ENCODE results near the gene MYO10.
"Not testable (repeated sequence)": the region's sequence is repeated elsewhere in the genome, so short reads cannot be mapped to it uniquely, and the experiment has no call there.

- not testable (repeated sequence) for TF ChIP-seq HDGF (IDR thresholded peaks at IDR 0.05; ENCODE audit: borderline replicate concordance); TARDBP (IDR thresholded peaks at IDR 0.05); FOXA1 (IDR thresholded peaks at IDR 0.05); BHLHE40 (IDR thresholded peaks at IDR 0.05; ENCODE audit: borderline replicate concordance); PKNOX1 (IDR thresholded peaks at IDR 0.05); SP1 (IDR thresholded peaks at IDR 0.05); LEF1 (IDR thresholded peaks at IDR 0.05; ENCODE audit: borderline replicate concordance); ZNF384 (IDR thresholded peaks at IDR 0.05); SUZ12 (IDR thresholded peaks at IDR 0.05); FOXM1 (IDR thresholded peaks at IDR 0.05; ENCODE audit: borderline replicate concordance); ELF4 (IDR thresholded peaks at IDR 0.05)
Observed at GRCh38 chr5:16648739-16649138, 287.3 kb downstream of the MYO10 start.
